GM12878 (cell line): ENCODE measurements around the gene LINGO1. TPM values are rescaled to one million over a fixed set of nuclear protein-coding genes. Genes with fewer than 3 reads are reported as not detected.

ENCODE experiments used
- ATAC-seq: fragments of 200-7000 bp; cut with Tn5 transposase; 3 replicates; pipeline ENCODE4 v1.9.1; 2020; ENCODE audit warnings: mild to moderate bottlenecking, moderate library complexity
- BruUV-seq: library from RNA; stranded (reverse); fragments of 400-500 nt; replicated peaks from 2 replicates; lab custom pipeline; 2021; lab: Mats Ljungman, UMichigan
- CTCF ChIA-PET: fragments of 300-600 bp; sonication (Branson Sonifier 250); formaldehyde crosslinking; extraction: SDS; loops from one replicate; lab custom pipeline; 2021; ENCODE audit warnings: inconsistent platforms; lab: Yijun Ruan, JAX
- POLR2A ChIA-PET: fragments of 350-600 bp; formaldehyde crosslinking; extraction: SDS; loops from one replicate; lab custom pipeline; 2021; ENCODE audit warnings: inconsistent platforms; lab: Charles Lee
- RAD21 ChIA-PET: fragments of 300-600 bp; sonication (Branson Sonifier 250); formaldehyde crosslinking; loops from one replicate; lab custom pipeline; 2023; ENCODE audit warnings: antibody characterized with exemption; ENCODE audit not compliant: unreplicated experiment; lab: Charles Lee
- SMC1A ChIA-PET: fragments of 300-600 bp; sonication (Branson Sonifier 250); formaldehyde crosslinking; loops from one replicate; lab custom pipeline; 2023; ENCODE audit not compliant: unreplicated experiment, uncharacterized antibody; lab: Charles Lee
- DNase-seq: peaks from one replicate; pipeline ENCODE4 v3.0.0-alpha.2; 2011; ENCODE audit warnings: low read depth, low spot score
- FAIRE-seq: peaks from 3 replicates; lab custom pipeline; 2011; peaks lifted over from hg19 to GRCh38; lab: Jason Lieb, UNC
- H2AFZ ChIP-seq: 2 replicates; pipeline ENCODE4 v1.6.0; 2011; ENCODE audit warnings: low read depth, low read length, control low read depth; ENCODE audit not compliant: control insufficient read depth
- H3K27ac ChIP-seq: 2 replicates; pipeline ENCODE4 v1.5.1; 2011; ENCODE audit warnings: control low read depth; ENCODE audit not compliant: control insufficient read depth, insufficient read depth
- H3K27me3 ChIP-seq, 2 experiments: replicated peaks in 1 of 2; 2 replicates each; pipeline versions ENCODE4 v1.6.0 to v1.6.1; 2011; ENCODE audit warnings: low read length in 1 of 2; ENCODE audit not compliant: control insufficient read depth in 2 of 2, insufficient read depth in 2 of 2
- H3K36me3 ChIP-seq, 2 experiments: 2 replicates each; pipeline ENCODE4 v1.5.1; 2011; ENCODE audit warnings: low read length in 1 of 2; ENCODE audit not compliant: control insufficient read depth in 2 of 2, insufficient read depth in 2 of 2
- H3K4me1 ChIP-seq: 2 replicates; pipeline ENCODE4 v1.6.1; 2011; ENCODE audit warnings: mild to moderate bottlenecking, low read length, moderate library complexity, mixed read lengths; ENCODE audit not compliant: control insufficient read depth, insufficient read depth
- H3K4me2 ChIP-seq: 2 replicates; pipeline ENCODE4 v1.6.0; 2011; ENCODE audit warnings: control low read depth; ENCODE audit not compliant: control insufficient read depth, insufficient read depth
- H3K4me3 ChIP-seq: fragments of 200-600 bp; sonication (generic); 2 replicates; pipeline ENCODE4 v1.5.1; 2016
- H3K79me2 ChIP-seq: 2 replicates; pipeline ENCODE4 v1.6.0; 2011; ENCODE audit warnings: low read length; ENCODE audit not compliant: control insufficient read depth, insufficient read depth
- H3K9ac ChIP-seq: 2 replicates; pipeline ENCODE4 v1.8.0; 2011; ENCODE audit warnings: low read length, control low read depth, mixed read lengths; ENCODE audit not compliant: control insufficient read depth, insufficient read depth
- H3K9me3 ChIP-seq: replicated peaks from 3 replicates; pipeline ENCODE4 v1.5.1; 2011; ENCODE audit warnings: mild to moderate bottlenecking, low read length; ENCODE audit not compliant: control insufficient read depth, insufficient read depth
- H4K20me1 ChIP-seq: 2 replicates; pipeline ENCODE4 v1.6.0; 2011; ENCODE audit not compliant: control insufficient read depth, insufficient read depth
- ASH2L ChIP-seq: fragments of 300-600, 200-600 bp; sonication (generic); IDR thresholded peaks from 2 replicates; pipeline ENCODE4 v1.6.1; 2017; ENCODE audit warnings: low read depth, mild to moderate bottlenecking, borderline replicate concordance
- CHD1 ChIP-seq: IDR thresholded peaks from 2 replicates; pipeline ENCODE4 v1.6.1; 2012; ENCODE audit warnings: low read depth, low read length, improper control_type of control experiment
- EED ChIP-seq: sonication (generic); IDR thresholded peaks from 2 replicates; pipeline ENCODE4 v1.6.1; 2016; ENCODE audit warnings: antibody characterized with exemption, low read depth
- FOS ChIP-seq: IDR thresholded peaks from 3 replicates; pipeline ENCODE4 v1.6.1; 2011; ENCODE audit warnings: borderline replicate concordance; ENCODE audit not compliant: insufficient read length; ENCODE audit errors: extremely low read depth
- IKZF1 ChIP-seq: fragments of 450-650 bp; conservative IDR thresholded peaks from 2 replicates; pipeline ENCODE4 v1.6.1; 2017; ENCODE audit warnings: antibody characterized with exemption, mild to moderate bottlenecking
- MXI1 ChIP-seq: fragments of 150-350 bp; IDR thresholded peaks from 2 replicates; pipeline ENCODE4 v1.6.1; 2011; ENCODE audit warnings: low read depth, mild to moderate bottlenecking, inconsistent platforms, low read length, improper control_type of control experiment
- NBN ChIP-seq: fragments of 450-650 bp; IDR thresholded peaks from 2 replicates; pipeline ENCODE4 v1.6.1; 2016
- NR2C1 ChIP-seq: fragments of 450-650 bp; IDR thresholded peaks from 2 replicates; pipeline ENCODE4 v1.6.1; 2017; ENCODE audit warnings: antibody characterized with exemption, mild to moderate bottlenecking, moderate library complexity
- RUNX3 ChIP-seq: IDR thresholded peaks from 2 replicates; pipeline ENCODE4 v1.6.1; 2012; ENCODE audit warnings: low read length, inconsistent platforms
- SMAD5 ChIP-seq: IDR thresholded peaks from 2 replicates; pipeline ENCODE4 v1.6.1; 2016; ENCODE audit warnings: antibody characterized with exemption, low read depth
- SUPT20H ChIP-seq: IDR thresholded peaks from 2 replicates; pipeline ENCODE4 v1.6.1; 2011; ENCODE audit warnings: low read depth, mild to moderate bottlenecking, low read length, moderate library complexity, borderline replicate concordance; ENCODE audit not compliant: control insufficient read depth
- TCF12 ChIP-seq: IDR thresholded peaks from 2 replicates; pipeline ENCODE4 v1.6.1; 2011; ENCODE audit warnings: low read depth, mild to moderate bottlenecking, low read length
- TCF7 ChIP-seq: IDR thresholded peaks from 2 replicates; pipeline ENCODE4 v1.6.1; 2014; ENCODE audit warnings: antibody characterized with exemption, borderline replicate concordance
- ZNF217 ChIP-seq: fragments of 450-650 bp; IDR thresholded peaks from 2 replicates; pipeline ENCODE4 v1.6.1; 2017; ENCODE audit warnings: antibody characterized with exemption, mild to moderate bottlenecking
- WGBS: methylation state at CpG from one replicate; pipeline ENCODE4 v1.1.6; 2016; ENCODE audit warnings: low lambda C conversion rate; ENCODE audit not compliant: insufficient replicate concordance, insufficient coverage; ENCODE audit errors: missing lambda C conversion rate; 5-methylcytosine and 5-hydroxymethylcytosine counted together
- in situ Hi-C: fragments of 300-500 bp; cut with MboI; formaldehyde crosslinking; loops from 9 replicates; pipeline ENCODE4 v1.14.3; 2018; ENCODE audit warnings: mixed read lengths
- intact Hi-C: fragments of 100-400 bp; cut with micrococcal nuclease; formaldehyde crosslinking; loops from one replicate; pipeline ENCODE4 v1.14.2; 2022; ENCODE audit not compliant: unreplicated experiment
- polyA plus RNA-seq, 11 experiments: library from polyadenylated mRNA; depleted of rRNA in 4 of 11; unstranded in 6 of 11; stranded (reverse) in 5 of 11; fragments of >200 nt; fragmentation: Nextera tagmentation in 4 of 11; fragmentation: Illumina TruSeq in 1 of 11; extraction: Ambion mirVana in 4 of 11; extraction: Trizol in 1 of 11; gene quantifications; 1 replicate in 1 of 11; 2 replicates in 10 of 11; pipeline versions ENCODE4 v1.2.1 to v1.2.3, GENCODE V29; 2011 to 2016; ENCODE audit warnings: inconsistent platforms in 2 of 11, missing spikeins in 2 of 11, low read depth in 1 of 11
- total RNA-seq, 4 experiments: library from RNA; depleted of rRNA in 3 of 4; stranded (reverse); fragments of >200 nt in 3 of 4; fragmentation: Illumina TruSeq in 1 of 4; extraction: Trizol in 1 of 4; gene quantifications; 2 replicates each; pipeline versions ENCODE4 v1.2.1 to v1.2.3, GENCODE V29; 2013 to 2021

LINGO1 gene
- total and polyA plus RNA-seq, 10 of the 15 experiments (the other 5 are each of a cell fraction or from before 2014, with no cell fraction given): 0.04 to 3.9 (median 0.17) TPM; not detected in 6

DNA sequence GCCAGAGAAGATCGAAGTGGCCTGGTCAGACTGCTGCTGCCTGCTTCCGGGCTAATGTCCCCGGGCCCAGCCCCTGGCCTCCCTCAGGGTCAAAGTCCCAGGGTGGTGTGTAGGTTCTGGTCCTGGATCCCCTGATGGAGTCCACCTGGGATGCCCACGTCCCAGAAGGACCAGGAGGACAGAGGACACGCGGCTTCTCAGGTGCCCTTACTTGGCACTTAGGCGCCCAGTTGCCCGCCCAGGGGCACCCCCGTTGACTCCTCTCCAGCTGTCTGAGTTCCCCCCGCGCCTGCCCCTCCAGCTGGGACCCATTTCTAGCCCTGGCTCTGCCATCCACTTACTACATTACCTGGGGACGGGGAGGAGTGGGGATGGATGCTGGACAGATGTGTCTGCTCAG lies 44.6 kb downstream of the LINGO1 start:
- Histone ChIP-seq H3K9ac (no peak overlapping the region), H3K79me2 (no peaks in the 10 kb centered on the region), H3K36me3 (no peaks in the 10 kb centered on the region), H3K4me2 (no peak overlapping the region), H3K4me3 (no peak overlapping the region), H3K27me3 (peaks cover 2 to 7% of the 10 kb centered on the region in 2 experiments; a peak in 2 of 4 replicates), H3K27ac (no peak overlapping the region), H3K4me1 (no peaks in the 10 kb centered on the region), H2AFZ (no peak overlapping the region), H3K9me3 (no peaks in the 10 kb centered on the region), H4K20me1 (no peaks in the 10 kb centered on the region)
- TF ChIP-seq FOS: no peak
- no peak for TF ChIP-seq MXI1
- SMC1A ChIA-PET: interaction anchor here (1.5 kb wide), 1 partner anchor 14 kb away, joined by 3 read pairs; no protein-coding TSS in a partner anchor
- POLR2A ChIA-PET: no interaction called here
- WGBS: 12% methylated on average over 10 of the region's 12 CpGs
- intact Hi-C loops: no loop called here
- no peak for DNase-seq
- ATAC-seq: no peak
- BruUV-seq: no TSS peak
- CTCF ChIA-PET: no interaction called here
- in situ Hi-C loops: no loop called here
- RAD21 ChIA-PET: no interaction called here
- FAIRE-seq: no peak

DNA sequence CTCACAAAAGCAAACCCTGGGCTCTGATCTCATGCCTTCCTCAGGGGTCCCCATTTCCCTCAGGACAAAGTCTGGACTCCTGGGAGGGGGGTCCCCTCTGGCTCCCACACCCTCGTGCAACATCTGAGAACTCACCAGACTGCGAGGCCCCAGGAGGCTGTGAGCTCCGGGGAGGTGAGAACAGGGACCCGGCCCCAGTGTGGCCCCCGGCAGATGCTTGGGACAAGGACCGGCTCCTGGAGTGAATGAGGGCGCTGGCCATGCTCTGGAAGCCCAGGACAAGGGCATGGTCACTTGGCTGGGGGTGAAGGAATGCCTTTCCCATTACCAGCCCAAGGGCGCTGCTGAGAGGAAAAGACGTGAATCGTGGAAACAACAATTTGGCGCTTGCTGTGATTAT lies 48.0 kb downstream of the LINGO1 start:
- TF ChIP-seq ASH2L: no peak
- TF ChIP-seq ZNF217: no peak
- TF ChIP-seq CHD1: no peak
- TF ChIP-seq SUPT20H: no peak
- TF ChIP-seq NBN: no peak
- TF ChIP-seq TCF12: no peak
- TF ChIP-seq IKZF1: no peak
- TF ChIP-seq EED: no peak
- TF ChIP-seq NR2C1: no peak
- TF ChIP-seq SMAD5: no peak
- TF ChIP-seq RUNX3: no peak
- no peak for TF ChIP-seq TCF7
- TF ChIP-seq MXI1: no peak
- Histone ChIP-seq H3K4me3 (no peak overlapping the region), H3K79me2 (no peaks in the 10 kb centered on the region), H4K20me1 (no peaks in the 10 kb centered on the region), H3K9ac (no peak overlapping the region), H2AFZ (no peak overlapping the region), H3K27me3 (peaks cover 2 to 5% of the 10 kb centered on the region in 2 experiments; a peak in 2 of 4 replicates), H3K4me2 (no peak overlapping the region), H3K4me1 (no peaks in the 10 kb centered on the region), H3K36me3 (no peaks in the 10 kb centered on the region), H3K27ac (no peak overlapping the region), H3K9me3 (no peaks in the 10 kb centered on the region)
- no peak for DNase-seq
- intact Hi-C loops: no loop called here
- BruUV-seq: no TSS peak
- ChIA-PET CTCF (no interaction called here), RAD21 (no interaction called here), SMC1A (no interaction called here), POLR2A (no interaction called here)
- in situ Hi-C loops: no loop called here
- no peak for ATAC-seq
- no peak for FAIRE-seq
- WGBS: 58% methylated on average over 11 of the region's 11 CpGs
